Right lobe of liver (tissue), 4 donors: ENCODE results near the gene USP28.

Experiments
- POLR2A ChIP-seq: fragments of 450-650 bp; IDR thresholded peaks from one replicate; pipeline ENCODE4 v1.6.1; 2017; ENCODE audit warnings: antibody characterized with exemption, mild to moderate bottlenecking
- TF ChIP-seq, protein P1 (sequence below), 4 donors: fragments of 200-600 bp in 3 of 4; fragments of 450-650 bp in 1 of 4; IDR thresholded peaks; one replicate each; pipeline versions ENCODE4 v1.5.1 to v1.8.0; 2016 to 2022; ENCODE audit warnings: antibody characterized with exemption in 4 of 4, mild to moderate bottlenecking in 2 of 4
- donor health status: DM: no; HTN: no; CAD: no.
- donor health status: DM: no; HTN: no; CAD: no.
- donor health status: DM: no; HTN: yes; CAD: no.

DNA sequence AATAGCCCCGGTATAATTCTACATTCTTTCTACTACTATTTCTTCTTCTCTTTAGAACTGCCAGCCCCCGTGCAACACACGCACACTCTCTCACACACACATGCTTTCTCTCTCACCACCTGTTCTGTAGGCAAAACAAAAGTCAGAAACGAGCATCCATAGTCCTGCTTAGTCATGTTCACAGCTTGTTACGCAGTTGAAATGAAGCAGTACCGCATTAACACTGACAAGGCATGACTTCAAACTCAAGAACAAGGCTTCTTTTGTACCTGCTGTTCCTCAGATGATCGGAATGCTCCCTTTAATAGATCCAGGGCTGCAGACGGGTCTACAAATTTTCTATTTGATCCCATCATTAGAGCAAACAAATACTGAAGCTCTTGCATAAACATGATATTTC, 42.2 kb downstream of the USP28 start:
- TF ChIP-seq, protein P1, sequence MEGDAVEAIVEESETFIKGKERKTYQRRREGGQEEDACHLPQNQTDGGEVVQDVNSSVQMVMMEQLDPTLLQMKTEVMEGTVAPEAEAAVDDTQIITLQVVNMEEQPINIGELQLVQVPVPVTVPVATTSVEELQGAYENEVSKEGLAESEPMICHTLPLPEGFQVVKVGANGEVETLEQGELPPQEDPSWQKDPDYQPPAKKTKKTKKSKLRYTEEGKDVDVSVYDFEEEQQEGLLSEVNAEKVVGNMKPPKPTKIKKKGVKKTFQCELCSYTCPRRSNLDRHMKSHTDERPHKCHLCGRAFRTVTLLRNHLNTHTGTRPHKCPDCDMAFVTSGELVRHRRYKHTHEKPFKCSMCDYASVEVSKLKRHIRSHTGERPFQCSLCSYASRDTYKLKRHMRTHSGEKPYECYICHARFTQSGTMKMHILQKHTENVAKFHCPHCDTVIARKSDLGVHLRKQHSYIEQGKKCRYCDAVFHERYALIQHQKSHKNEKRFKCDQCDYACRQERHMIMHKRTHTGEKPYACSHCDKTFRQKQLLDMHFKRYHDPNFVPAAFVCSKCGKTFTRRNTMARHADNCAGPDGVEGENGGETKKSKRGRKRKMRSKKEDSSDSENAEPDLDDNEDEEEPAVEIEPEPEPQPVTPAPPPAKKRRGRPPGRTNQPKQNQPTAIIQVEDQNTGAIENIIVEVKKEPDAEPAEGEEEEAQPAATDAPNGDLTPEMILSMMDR (IDR thresholded peaks at IDR 0.05) = no peak
- no peak for TF ChIP-seq POLR2A
